Spleen (tissue), 7 donors: ENCODE results near the gene BMPER.

ENCODE experiments used
- POLR2A ChIP-seq, 3 donors: fragments of 450-650 bp; IDR thresholded peaks; one replicate each; pipeline ENCODE4 v1.5.1; 2017; ENCODE audit warnings: antibody characterized with exemption in 3 of 3, mild to moderate bottlenecking in 1 of 3
- POLR2AphosphoS5 ChIP-seq, 3 donors: sonication (generic); formaldehyde crosslinking; IDR thresholded peaks; one replicate each; pipeline ENCODE4 v1.5.1; 2017; ENCODE audit warnings: antibody characterized with exemption in 3 of 3
- TF ChIP-seq, protein P1 (sequence below), 11 experiments: fragments of 200-600 bp in 7 of 11; fragments of 450-650 bp in 4 of 11; sonication (generic) in 4 of 11; IDR thresholded peaks in 8 of 11; conservative IDR thresholded peaks in 3 of 11; 1 replicate in 7 of 11; 2 replicates in 4 of 11; pipeline versions ENCODE4 v1.4.0 to v1.8.0; 2016 to 2021; ENCODE audit warnings: antibody characterized with exemption in 11 of 11, inconsistent platforms in 4 of 11, mild to moderate bottlenecking in 1 of 11
- donor health status: DM: no; HTN: no; CAD: no; lungs with moderate emphysema.
- donor health status: DM: no; HTN: no; CAD: no.
- donor health status: DM: no; HTN: no; CAD: no.

- TF ChIP-seq POLR2AphosphoS5 (IDR thresholded peaks at IDR 0.05) (no peak), POLR2A (IDR thresholded peaks at IDR 0.05) (no peak)
- TF ChIP-seq, protein P1, sequence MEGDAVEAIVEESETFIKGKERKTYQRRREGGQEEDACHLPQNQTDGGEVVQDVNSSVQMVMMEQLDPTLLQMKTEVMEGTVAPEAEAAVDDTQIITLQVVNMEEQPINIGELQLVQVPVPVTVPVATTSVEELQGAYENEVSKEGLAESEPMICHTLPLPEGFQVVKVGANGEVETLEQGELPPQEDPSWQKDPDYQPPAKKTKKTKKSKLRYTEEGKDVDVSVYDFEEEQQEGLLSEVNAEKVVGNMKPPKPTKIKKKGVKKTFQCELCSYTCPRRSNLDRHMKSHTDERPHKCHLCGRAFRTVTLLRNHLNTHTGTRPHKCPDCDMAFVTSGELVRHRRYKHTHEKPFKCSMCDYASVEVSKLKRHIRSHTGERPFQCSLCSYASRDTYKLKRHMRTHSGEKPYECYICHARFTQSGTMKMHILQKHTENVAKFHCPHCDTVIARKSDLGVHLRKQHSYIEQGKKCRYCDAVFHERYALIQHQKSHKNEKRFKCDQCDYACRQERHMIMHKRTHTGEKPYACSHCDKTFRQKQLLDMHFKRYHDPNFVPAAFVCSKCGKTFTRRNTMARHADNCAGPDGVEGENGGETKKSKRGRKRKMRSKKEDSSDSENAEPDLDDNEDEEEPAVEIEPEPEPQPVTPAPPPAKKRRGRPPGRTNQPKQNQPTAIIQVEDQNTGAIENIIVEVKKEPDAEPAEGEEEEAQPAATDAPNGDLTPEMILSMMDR (IDR thresholded peaks at IDR 0.05 in 8 of 11, conservative IDR thresholded peaks at IDR 0.05 in 3 of 11), result no peak
These were observed 219.4 kb downstream of the BMPER start for GRCh38 chr7:34124765-34125164.
